H1 (cell line): Measurements from ENCODE around the gene PRKCI. TPM values are rescaled to one million over a fixed set of nuclear protein-coding genes. Genes with fewer than 3 reads are reported as not detected.

Experiments
- CTCF ChIA-PET: fragments of 300-600 bp; sonication (Branson Sonifier 250); formaldehyde crosslinking; loops from one replicate; lab custom pipeline; 2021; ENCODE audit not compliant: partially characterized antibody; lab: Charles Lee
- POLR2A ChIA-PET: fragments of 300-600 bp; sonication (Branson Sonifier 250); formaldehyde crosslinking; loops from one replicate; lab custom pipeline; 2021; ENCODE audit warnings: inconsistent platforms; ENCODE audit not compliant: partially characterized antibody; lab: Charles Lee
- DNase-seq, 2 experiments: peaks; one replicate each; pipeline versions ENCODE4 v3.0.0 to v3.0.0-alpha.2; 2010 to 2022; ENCODE audit warnings: low spot score in 2 of 2, low read depth in 1 of 2, mixed read lengths in 1 of 2
- FAIRE-seq: peaks from 2 replicates; lab custom pipeline; 2011; peaks lifted over from hg19 to GRCh38; lab: Jason Lieb, UNC
- H2AFZ ChIP-seq: 2 replicates; pipeline ENCODE4 v1.8.1; 2012; ENCODE audit warnings: low read length, inconsistent platforms
- H2AK5ac ChIP-seq: 2 replicates; pipeline ENCODE4 v1.6.1; 2013; ENCODE audit warnings: low read depth, low read length
- H2BK120ac ChIP-seq: replicated peaks from 2 replicates; pipeline ENCODE3; 2013; ENCODE audit warnings: low read depth, low read length, inconsistent platforms
- H2BK12ac ChIP-seq: 2 replicates; pipeline ENCODE4 v1.6.1; 2013; ENCODE audit warnings: low read depth, low read length
- H2BK15ac ChIP-seq: 2 replicates; pipeline ENCODE4 v1.6.1; 2013; ENCODE audit warnings: low read length
- H2BK20ac ChIP-seq: 2 replicates; pipeline ENCODE4 v1.6.1; 2013; ENCODE audit warnings: low read length
- H2BK5ac ChIP-seq: 2 replicates; pipeline ENCODE4 v1.6.1; 2013; ENCODE audit warnings: low read depth, low read length
- H3K14ac ChIP-seq: 2 replicates; pipeline ENCODE4 v1.6.1; 2013; ENCODE audit warnings: inconsistent platforms; ENCODE audit not compliant: insufficient read length
- H3K18ac ChIP-seq: 2 replicates; pipeline ENCODE4 v1.6.1; 2013; ENCODE audit warnings: low read length; ENCODE audit errors: extremely low read depth
- H3K23ac ChIP-seq: 2 replicates; pipeline ENCODE4 v1.6.1; 2013; ENCODE audit warnings: inconsistent platforms; ENCODE audit not compliant: insufficient read length
- H3K23me2 ChIP-seq: 2 replicates; pipeline ENCODE4 v1.6.1; 2013; ENCODE audit warnings: low read depth, low read length
- H3K27ac ChIP-seq: 2 replicates; pipeline ENCODE4 v1.6.1; 2011; ENCODE audit warnings: low read depth, low read length, inconsistent platforms
- H3K27me3 ChIP-seq, 4 experiments: replicated peaks in 1 of 4; 1 replicate in 1 of 4; 2 replicates in 3 of 4; pipeline versions ENCODE4 v1.6.1 to v1.8.1; 2011 to 2013; ENCODE audit warnings: low read length in 3 of 4, mild to moderate bottlenecking in 3 of 4, inconsistent platforms in 2 of 4, mixed read lengths in 2 of 4, moderate library complexity in 1 of 4; ENCODE audit not compliant: control insufficient read depth in 3 of 4, insufficient read depth in 3 of 4; ENCODE audit errors: extremely low read depth in 1 of 4
- H3K36me3 ChIP-seq, 4 experiments: 2 replicates each; pipeline versions ENCODE4 v1.6.1 to v1.8.1; 2011 to 2013; ENCODE audit warnings: mild to moderate bottlenecking in 4 of 4, low read length in 3 of 4, moderate library complexity in 2 of 4, control low read depth in 1 of 4, inconsistent platforms in 1 of 4; ENCODE audit not compliant: insufficient read depth in 4 of 4, control insufficient read depth in 2 of 4
- H3K4ac ChIP-seq: replicated peaks from 2 replicates; pipeline ENCODE3; 2013; ENCODE audit warnings: low read length, low read depth, mixed read lengths, inconsistent platforms; ENCODE audit not compliant: insufficient read length
- H3K4me1 ChIP-seq, 4 experiments: replicated peaks in 1 of 4; 1 replicate in 1 of 4; 2 replicates in 3 of 4; pipeline versions ENCODE4 v1.6.1 to v1.8.1; 2011 to 2013; ENCODE audit warnings: low read length in 3 of 4, inconsistent platforms in 2 of 4, mixed read lengths in 1 of 4; ENCODE audit not compliant: insufficient read depth in 4 of 4, control insufficient read depth in 3 of 4
- H3K4me2 ChIP-seq, 2 experiments: 2 replicates each; pipeline versions ENCODE4 v1.6.1 to v1.8.1; 2011 to 2013; ENCODE audit warnings: low read depth in 2 of 2, low read length in 2 of 2, control low read depth in 1 of 2, inconsistent platforms in 1 of 2, mild to moderate bottlenecking in 1 of 2; ENCODE audit not compliant: insufficient read depth in 1 of 2
- H3K4me3 ChIP-seq, 4 experiments: fragments of 200-600, 300-600 bp in 1 of 4; sonication (generic), shearing (Covaris generic), sonication (Bioruptor Twin) in 1 of 4; 2 replicates each; pipeline versions ENCODE4 v1.5.1 to v1.8.1; 2011 to 2016; ENCODE audit warnings: low read length in 4 of 4, low read depth in 3 of 4, control low read depth in 2 of 4, inconsistent platforms in 2 of 4, mild to moderate bottlenecking in 2 of 4, mixed read lengths in 1 of 4, moderate library complexity in 1 of 4; ENCODE audit not compliant: insufficient read depth in 2 of 4; ENCODE audit errors: extremely low read depth in 1 of 4
- H3K56ac ChIP-seq: replicated peaks from 2 replicates; pipeline ENCODE3; 2013; ENCODE audit warnings: low read depth, mild to moderate bottlenecking, mixed read lengths, low read length, inconsistent platforms; ENCODE audit not compliant: insufficient read length
- H3K79me1 ChIP-seq: 2 replicates; pipeline ENCODE4 v1.6.1; 2013; ENCODE audit warnings: low read depth, low read length, control low read depth
- H3K79me2 ChIP-seq, 2 experiments: 2 replicates each; pipeline versions ENCODE4 v1.6.1 to v1.8.1; 2012 to 2013; ENCODE audit warnings: low read length in 2 of 2, mild to moderate bottlenecking in 2 of 2, inconsistent platforms in 1 of 2; ENCODE audit not compliant: insufficient read depth in 2 of 2, control insufficient read depth in 1 of 2
- H3K9ac ChIP-seq, 4 experiments: replicated peaks in 1 of 4; 1 replicate in 1 of 4; 2 replicates in 3 of 4; pipeline versions ENCODE4 v1.6.1 to v1.8.1; 2011 to 2013; ENCODE audit warnings: low read depth in 3 of 4, low read length in 3 of 4, control low read depth in 2 of 4, mild to moderate bottlenecking in 2 of 4, moderate library complexity in 2 of 4, inconsistent platforms in 1 of 4; ENCODE audit errors: extremely low read depth in 1 of 4
- H3K9me3 ChIP-seq, 2 experiments: 2 replicates each; pipeline versions ENCODE4 v1.6.1 to v1.8.1; 2012 to 2013; ENCODE audit warnings: mild to moderate bottlenecking in 2 of 2, moderate library complexity in 2 of 2, control low read depth in 1 of 2, inconsistent platforms in 1 of 2, low read depth in 1 of 2, low read length in 1 of 2, mixed read lengths in 1 of 2; ENCODE audit not compliant: insufficient read depth in 2 of 2
- H4K20me1 ChIP-seq, 2 experiments: replicated peaks in 1 of 2; 2 replicates each; pipeline versions ENCODE3 to v1.8.1; 2011 to 2013; ENCODE audit warnings: inconsistent platforms in 2 of 2, low read length in 2 of 2, mild to moderate bottlenecking in 1 of 2; ENCODE audit not compliant: insufficient read depth in 2 of 2, control insufficient read depth in 1 of 2
- H4K5ac ChIP-seq: 2 replicates; pipeline ENCODE4 v1.6.1; 2013; ENCODE audit warnings: low read length, low read depth, mixed read lengths, inconsistent platforms; ENCODE audit not compliant: insufficient read length
- H4K8ac ChIP-seq: 2 replicates; pipeline ENCODE4 v1.8.0; 2013; ENCODE audit warnings: mild to moderate bottlenecking, moderate library complexity, low read length, inconsistent platforms; ENCODE audit not compliant: insufficient read depth; ENCODE audit errors: extremely low read depth
- H4K91ac ChIP-seq: replicated peaks from 2 replicates; pipeline ENCODE3; 2013; ENCODE audit warnings: low read length, mixed read lengths, inconsistent platforms; ENCODE audit not compliant: insufficient read length
- CREB1 ChIP-seq: IDR thresholded peaks from 2 replicates; pipeline ENCODE4 v1.6.1; 2012; ENCODE audit warnings: inconsistent platforms
- EP300 ChIP-seq, 2 experiments: IDR thresholded peaks; 1 replicate in 1 of 2; 2 replicates in 1 of 2; pipeline ENCODE4 v1.6.1; 2011 to 2012; ENCODE audit warnings: low read depth in 2 of 2, low read length in 2 of 2, mild to moderate bottlenecking in 2 of 2, borderline replicate concordance in 1 of 2, inconsistent platforms in 1 of 2, moderate library complexity in 1 of 2
- MAX ChIP-seq: IDR thresholded peaks from 2 replicates; pipeline ENCODE4 v1.6.1; 2012; ENCODE audit warnings: inconsistent platforms
- PHF8 ChIP-seq: fragments of 200-600 bp; sonication (generic); conservative IDR thresholded peaks from 2 replicates; pipeline ENCODE4 v1.7.1; 2012; ENCODE audit warnings: low read depth, mild to moderate bottlenecking, inconsistent platforms, low read length, moderate library complexity
- SP1 ChIP-seq: IDR thresholded peaks from 2 replicates; pipeline ENCODE4 v1.6.1; 2011; ENCODE audit warnings: low read depth, low read length
- SP4 ChIP-seq: IDR thresholded peaks from 2 replicates; pipeline ENCODE4 v1.6.1; 2012; ENCODE audit warnings: low read length, inconsistent platforms
- SRF ChIP-seq: IDR thresholded peaks from 2 replicates; pipeline ENCODE4 v1.6.1; 2011; ENCODE audit warnings: mild to moderate bottlenecking, low read depth, low read length, moderate library complexity
- SUZ12 ChIP-seq: fragments of 200-600 bp; sonication (generic); IDR thresholded peaks from 2 replicates; pipeline ENCODE4 v1.6.1; 2012; ENCODE audit warnings: mild to moderate bottlenecking, inconsistent platforms, low read length, moderate library complexity, mixed read lengths
- TEAD4 ChIP-seq: IDR thresholded peaks from 2 replicates; pipeline ENCODE4 v1.6.1; 2012; ENCODE audit warnings: low read depth, low read length, inconsistent platforms, mixed read lengths
- WGBS, 2 experiments: shearing (Covaris generic) in 1 of 2; methylation state at CpG; one replicate each; pipeline versions ENCODE4 v1.1.6 to v1.1.7; 2013 to 2015; ENCODE audit warnings: low lambda C conversion rate in 2 of 2, mixed read lengths in 2 of 2, inconsistent platforms in 1 of 2, low coverage in 1 of 2, missing lambda C conversion rate in 1 of 2; ENCODE audit not compliant: insufficient replicate concordance in 2 of 2, insufficient coverage in 1 of 2, insufficient read length in 1 of 2; ENCODE audit errors: extremely low coverage in 1 of 2, missing lambda C conversion rate in 1 of 2; 5-methylcytosine and 5-hydroxymethylcytosine counted together
- long read RNA-seq, 2 experiments: library from RNA in 1 of 2; library from capped mRNA in 1 of 2; stranded (forward); transcript quantifications; one replicate each; pipeline ENCODE4 v2.0.0, GENCODE V29; 2021; ENCODE audit warnings: inconsistent platforms in 1 of 2
- polyA minus RNA-seq, 3 experiments: library from RNA; depleted of rRNA, polyadenylated mRNA; stranded (reverse); fragments of >200 nt; gene quantifications; 1 replicate in 2 of 3; 2 replicates in 1 of 3; pipeline ENCODE4 v1.2.3, GENCODE V29; 2011
- polyA plus RNA-seq, 7 experiments: library from polyadenylated mRNA; depleted of rRNA in 3 of 7; stranded (reverse) in 5 of 7; unstranded in 2 of 7; fragments of >200 nt in 5 of 7; fragments of 200-250 nt in 2 of 7; gene quantifications; 1 replicate in 5 of 7; 2 replicates in 1 of 7; 4 replicates in 1 of 7; pipeline versions ENCODE4 v1.2.1 to v1.2.3, GENCODE V29; 2011 to 2013; ENCODE audit warnings: missing spikeins in 2 of 7, mixed read lengths in 2 of 7
- total RNA-seq: library from RNA; stranded (reverse); fragmentation: NEBNext Ultra II Directional; extraction: Animal tissue kit (Norgen Biotek cat#: 25700); gene quantifications from 2 replicates; pipeline ENCODE4 v1.2.1, GENCODE V29; 2021

Gene PRKCI
- total RNA-seq (84.4 and 100.0 TPM in 2 replicates), polyA plus RNA-seq (2011; rRNA removed) (19.1 and 24.3 TPM in 2 replicates), polyA minus RNA-seq (2011; rRNA and poly(A)+ RNA removed) (61.0 and 72.2 TPM in 2 replicates)
- 35.9 TPM for polyA plus RNA-seq (2011; cell fraction: cytosol; rRNA removed)
- polyA plus RNA-seq (2011; cell fraction: nucleus; rRNA removed): 10.2 TPM
- 26.2 to 54.9 TPM (median 35.9 TPM) in 4 replicates for polyA plus RNA-seq (2012, experiment 1 of 2)
- polyA plus RNA-seq (2012, experiment 2 of 2): 6.4 TPM
- 58.2 TPM for polyA plus RNA-seq (2013, experiment 1 of 2)
- 56.0 TPM for polyA plus RNA-seq (2013, experiment 2 of 2)
- 45.8 TPM for polyA minus RNA-seq (2011; cell fraction: cytosol; rRNA and poly(A)+ RNA removed)
- polyA minus RNA-seq (2011; cell fraction: nucleus; rRNA and poly(A)+ RNA removed): 57.8 TPM
- long read RNA-seq, experiment 1, full-length matches to known transcripts: 7 of 77 reads
- long read RNA-seq, experiment 1, partial matches to known transcripts: 29 of 77 reads
- long read RNA-seq, experiment 1, other reads (novel, unspliced or antisense): 41 of 77 reads
- long read RNA-seq, experiment 2, full-length matches to known transcripts: 2 of 4 reads
- long read RNA-seq, experiment 2, partial matches to known transcripts: 0 of 4 reads
- long read RNA-seq, experiment 2, other reads (novel, unspliced or antisense): 2 of 4 reads

- WGBS, 2 experiments: 2% methylated on average over 59 of the region's 60 CpGs; no CpG with 5 or more reads in 1 of the 2 experiments
- peak; percentile 84 for FAIRE-seq
- TF ChIP-seq SP4: peak; percentile 56; the same call in 1 of the 2 replicates
- TF ChIP-seq CREB1: 0 out of 2 replicates have a peak, but pooled peaks have one; percentile 17
- peak; percentile 96 for TF ChIP-seq TEAD4
- 0 out of 2 replicates have a peak, but pooled peaks have one; percentile 2 for TF ChIP-seq SRF
- peak; percentile 80 for TF ChIP-seq SP1
- TF ChIP-seq SUZ12: no peak
- peak in 1 of 2 experiments; percentile 100; a peak in 2 of 3 replicates for TF ChIP-seq EP300 (IDR thresholded peaks at IDR 0.05; ENCODE audit: borderline replicate concordance in 1 of 2, low read depth in 2 of 2, low read length in 2 of 2)
- peak; percentile 27 for TF ChIP-seq MAX
- peak; percentile 91 for TF ChIP-seq PHF8
Measured at GRCh38 chr3:170221924-170222646, at the start of gene PRKCI. Gene PRKCI, plus strand, starts transcription at chr3:170222424. Its CDS starts 246 bp downstream, at chr3:170222670.

More at GRCh38 chr3:170221924-170222646, at the start of gene PRKCI:
- H3K9ac ChIP-seq: peak within 1 kb of the TSS; percentile 90 to 100 (median 99)
- peak within 1 kb of the TSS; percentile 99 for H3K18ac ChIP-seq
- peak within 1 kb of the TSS; percentile 99 for H2AFZ ChIP-seq
- peak within 1 kb of the TSS; percentile 82 for H3K4ac ChIP-seq
- peaks cover 0 to 4% (median 1%) of the 10 kb centered on the region in 4 experiments; a peak in 4 of 7 replicates for H3K4me1 ChIP-seq
- H3K23ac ChIP-seq: no peak within 1 kb of the TSS
- H4K5ac ChIP-seq: peak within 1 kb of the TSS; percentile 94
- H2BK12ac ChIP-seq: peak within 1 kb of the TSS; percentile 99
- peak within 1 kb of the TSS; percentile 97 for H2BK20ac ChIP-seq
- no peaks in the 10 kb centered on the region for H3K27me3 ChIP-seq
- H2AK5ac ChIP-seq: no peak within 1 kb of the TSS
- peak within 1 kb of the TSS; percentile 100 for H3K27ac ChIP-seq
- H4K91ac ChIP-seq: peak within 1 kb of the TSS; percentile 92
- H2BK5ac ChIP-seq: peak within 1 kb of the TSS; percentile 99
- no peaks in the 10 kb centered on the region for H3K9me3 ChIP-seq
- peak within 1 kb of the TSS; percentile 59 for H2BK120ac ChIP-seq
- H3K14ac ChIP-seq: no peak within 1 kb of the TSS
- peak within 1 kb of the TSS; percentile 77 to 92 for H3K4me2 ChIP-seq
- DNase-seq: peak; percentile 86 to 90
- H3K79me2 ChIP-seq: peaks cover 0 to 42% of the 10 kb centered on the region in 2 experiments; a peak in 3 of 4 replicates
- peak within 1 kb of the TSS; percentile 98 for H4K8ac ChIP-seq
- ChIA-PET POLR2A (interaction anchor here (1.1 to 2.0 kb wide), 5 partner anchors 13 to 135 kb away, joined by 3 to 7 read pairs (median 4); partner anchors contain the start of genes PHC3 and SKIL), CTCF (no interaction called here)
- peak within 1 kb of the TSS; percentile 65 for H3K56ac ChIP-seq
- no peaks in the 10 kb centered on the region for H4K20me1 ChIP-seq
- H3K79me1 ChIP-seq: peaks cover 3% of the 10 kb centered on the region; the same call in 1 of the 2 replicates
- H3K36me3 ChIP-seq: no peaks in the 10 kb centered on the region
- peaks cover 4% of the 10 kb centered on the region for H3K23me2 ChIP-seq
- H2BK15ac ChIP-seq: no peak within 1 kb of the TSS
- peak within 1 kb of the TSS; percentile 83 to 99 (median 87) for H3K4me3 ChIP-seq
